ENCODE results near the gene ERGIC1. TPM values are rescaled to one million over a fixed set of nuclear protein-coding genes. Genes with fewer than 3 reads are reported as not detected.

ERGIC1 gene
- total and polyA plus RNA-seq, 2 of the 13 experiments (the other 11 are each of a cell fraction or from before 2014, with no cell fraction given): 78.5 to 184 TPM

- Histone ChIP-seq H3K4me3 (replicated peaks in 1 of 3; ENCODE audit: insufficient read depth in 1 of 3, low read depth in 2 of 3, low read length in 3 of 3) (no peak overlapping the region), H2AFZ (ENCODE audit: low read length) (no peak overlapping the region), H3K4me2 (ENCODE audit: low read depth, low read length) (no peak overlapping the region), H3K27ac (ENCODE audit: extremely low read length, insufficient read depth, low read length) (no peak overlapping the region), H3K9ac (ENCODE audit: insufficient read depth, low read depth, low read length) (no peak overlapping the region), H3K79me2 (ENCODE audit: insufficient read depth, low read length) (no peaks in the 10 kb centered on the region), H3K36me3 (replicated peaks in 1 of 2; ENCODE audit: control insufficient read depth in 1 of 2, insufficient read depth in 2 of 2, low read length in 2 of 2) (no peaks in the 10 kb centered on the region), H3K27me3 (ENCODE audit: control insufficient read depth in 1 of 2, insufficient read depth in 2 of 2, low read length in 2 of 2) (peaks cover 0 to 4% of the 10 kb centered on the region in 2 experiments; a peak in 1 of 5 replicates), H4K20me1 (ENCODE audit: insufficient read depth, low read length) (no peaks in the 10 kb centered on the region), H3K4me1 (ENCODE audit: insufficient read depth, low read length) (peaks cover 37% of the 10 kb centered on the region), H3K9me3 (ENCODE audit: low read length) (peaks cover 7% of the 10 kb centered on the region; the same call in 1 of the 2 replicates)
- BruUV-seq (replicated peaks): no TSS peak
- ATAC-seq (no peak), DNase-seq (ENCODE audit: low spot score) (no peak), FAIRE-seq (no peak)
- TF ChIP-seq ZNF207 (IDR thresholded peaks at IDR 0.05; ENCODE audit: borderline replicate concordance): no peak
- in situ Hi-C loops (cut with HindIII; ENCODE audit: extremely low pct_ligation_motif_present, low pct_unique_long_range_greater_than_20kb): no loop called here
- intact Hi-C loops (cut with micrococcal nuclease; ENCODE audit: unreplicated experiment): no loop called here
- CTCF ChIA-PET (ENCODE audit: low intra/inter-chr PET ratio, low total read pairs): no interaction called here
- POLR2A ChIA-PET: no interaction called here
- WGBS (ENCODE audit: low lambda C conversion rate): 3% methylated on average over 2 of the region's 2 CpGs
Observed at GRCh38 chr5:172825610-172826204, 8.3 kb upstream of the ERGIC1 start.

- WGBS (ENCODE audit: low lambda C conversion rate): 37% methylated on average over 2 of the region's 2 CpGs
- ChIA-PET CTCF (ENCODE audit: low intra/inter-chr PET ratio, low total read pairs) (no interaction called here), POLR2A (interaction anchor here (1.8 kb wide), 1 partner anchor 31 kb away, joined by 5 read pairs; no protein-coding TSS in a partner anchor)
- Histone ChIP-seq H2AFZ (ENCODE audit: low read length) (no peak overlapping the region), H3K4me2 (ENCODE audit: low read depth, low read length) (no peak overlapping the region; the same call in 1 of the 2 replicates), H3K9ac (ENCODE audit: insufficient read depth, low read depth, low read length) (no peak overlapping the region), H3K4me1 (ENCODE audit: insufficient read depth, low read length) (peaks cover 55% of the 10 kb centered on the region), H3K27me3 (ENCODE audit: control insufficient read depth in 1 of 2, insufficient read depth in 2 of 2, low read length in 2 of 2) (peaks cover 0 to 4% of the 10 kb centered on the region in 2 experiments; a peak in 1 of 5 replicates), H4K20me1 (ENCODE audit: insufficient read depth, low read length) (no peaks in the 10 kb centered on the region), H3K36me3 (replicated peaks in 1 of 2; ENCODE audit: control insufficient read depth in 1 of 2, insufficient read depth in 2 of 2, low read length in 2 of 2) (no peaks in the 10 kb centered on the region), H3K79me2 (ENCODE audit: insufficient read depth, low read length) (no peaks in the 10 kb centered on the region), H3K9me3 (ENCODE audit: low read length) (peaks cover 7% of the 10 kb centered on the region; the same call in 1 of the 2 replicates), H3K4me3 (replicated peaks in 1 of 3; ENCODE audit: insufficient read depth in 1 of 3, low read depth in 2 of 3, low read length in 3 of 3) (no peak overlapping the region), H3K27ac (ENCODE audit: extremely low read length, insufficient read depth, low read length) (no peak overlapping the region)
- intact Hi-C loops (cut with micrococcal nuclease; ENCODE audit: unreplicated experiment): no loop called here
- FAIRE-seq: no peak
- in situ Hi-C loops (cut with HindIII; ENCODE audit: extremely low pct_ligation_motif_present, low pct_unique_long_range_greater_than_20kb): no loop called here
- ATAC-seq: no peak
- TF ChIP-seq DNMT1 (CRISPR knock-in tag; IDR thresholded peaks at IDR 0.05) (no peak), ZNF232 (CRISPR knock-in tag; IDR thresholded peaks at IDR 0.05; ENCODE audit: borderline replicate concordance) (no peak), ZNF614 (CRISPR knock-in tag; IDR thresholded peaks at IDR 0.05; ENCODE audit: borderline replicate concordance) (no peak), ZZZ3 (CRISPR knock-in tag; IDR thresholded peaks at IDR 0.05; ENCODE audit: borderline replicate concordance) (no peak), IKZF5 (CRISPR knock-in tag; IDR thresholded peaks at IDR 0.05) (no peak), SOX6 (IDR thresholded peaks at IDR 0.05) (no peak), SOX6 (CRISPR knock-in tag; IDR thresholded peaks at IDR 0.05) (no peak), ZNF674 (CRISPR knock-in tag; IDR thresholded peaks at IDR 0.05; ENCODE audit: low read depth) (no peak)
- no peak for DNase-seq (ENCODE audit: low spot score)
- no TSS peak for BruUV-seq (replicated peaks)
Observed at GRCh38 chr5:172827841-172828240, 6.2 kb upstream of the ERGIC1 start.
